Measurements from ENCODE around the gene KRT1. TPM values are rescaled to one million over a fixed set of nuclear protein-coding genes. Genes with fewer than 3 reads are reported as not detected.

The KRT1 gene
- total RNA-seq (1 to 10 TPM in 1 of 2 donors, under 1 TPM in 1; 0.44 to 2.1 TPM), polyA plus RNA-seq (ENCODE audit: insufficient read length in 2 of 2) (under 1 TPM; 0.17 to 0.51 TPM)
- long read RNA-seq, donor 1 = 0 reads
- long read RNA-seq, donor 2 = 0 reads
- long read RNA-seq, donor 3 = 0 reads
- long read RNA-seq, donor 4 = 0 reads

DNA sequence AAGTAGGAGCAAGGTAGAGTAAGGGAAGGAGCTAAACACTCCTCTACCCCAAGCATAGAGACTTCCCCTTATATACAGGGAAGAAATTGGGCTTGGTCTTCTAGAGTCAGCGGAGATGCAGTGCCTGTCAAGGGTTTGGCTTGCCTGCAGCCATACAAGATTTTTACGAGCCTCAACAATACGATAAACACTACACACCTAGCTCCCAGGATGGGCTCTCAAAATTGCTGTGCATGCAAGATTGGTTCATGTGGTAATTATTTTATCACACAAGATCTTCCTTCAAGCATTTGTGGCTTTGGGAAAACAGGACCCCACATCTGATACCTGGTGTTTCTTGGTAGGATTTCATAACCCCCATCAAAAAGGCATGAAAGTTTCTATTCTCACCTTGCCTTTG lies at the start of gene KRT1:
TSS of gene KRT1 (minus strand) at position 45 of the 400 bp plus-strand sequence. CDS start 59 bp downstream, outside the sequence.
- H3K27me3 ChIP-seq (ENCODE audit: control insufficient read depth, insufficient read depth, low read length) = no peaks in the 10 kb centered on the region
- no peak within 1 kb of the TSS for H3K27ac ChIP-seq (ENCODE audit: low read depth, low read length)
- no peaks in the 10 kb centered on the region for H3K9me3 ChIP-seq (ENCODE audit: control insufficient read depth, insufficient read depth, low read length)
- no peak for DNase-seq (ENCODE audit: low read depth in 4 of 6, low spot score in 6 of 6)
- no peak within 1 kb of the TSS for H3K4me3 ChIP-seq (ENCODE audit: low read depth, low read length)
- H3K36me3 ChIP-seq (ENCODE audit: control insufficient read depth, insufficient read depth, low read length) = no peaks in the 10 kb centered on the region
- H3K4me1 ChIP-seq (ENCODE audit: control insufficient read depth, insufficient read depth, low read length) = no peaks in the 10 kb centered on the region
- WGBS (ENCODE audit: insufficient coverage) = no CpG with 5 or more reads among the region's 3 CpGs

DNA sequence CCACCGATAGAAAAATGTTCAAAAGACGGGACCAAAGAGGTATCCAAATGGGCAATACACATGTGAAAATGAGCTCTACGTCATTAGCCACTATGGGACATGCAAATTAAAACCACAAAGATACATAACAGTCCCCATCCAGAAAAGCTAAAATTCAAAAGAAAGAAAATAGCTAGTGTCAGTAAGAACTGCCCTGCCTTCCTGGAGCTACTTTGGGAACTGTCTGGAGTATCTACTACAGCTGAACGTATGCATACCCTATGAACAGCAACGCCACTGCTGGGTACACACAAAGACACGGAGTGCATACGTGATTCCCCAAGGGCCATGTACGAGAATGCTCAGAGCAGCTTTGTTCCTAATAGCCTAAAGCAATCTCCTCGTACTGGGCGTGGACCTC lies 48.9 kb upstream of the KRT1 start:
- H3K36me3 ChIP-seq (ENCODE audit: control insufficient read depth, insufficient read depth, low read length) = no peaks in the 10 kb centered on the region
- WGBS (ENCODE audit: insufficient coverage) = 84% methylated on average over 10 of the region's 10 CpGs
- no peak for DNase-seq (ENCODE audit: low read depth in 4 of 6, low spot score in 6 of 6)
- H3K9me3 ChIP-seq (ENCODE audit: control insufficient read depth, insufficient read depth, low read length) = no peaks in the 10 kb centered on the region
- H3K27me3 ChIP-seq (ENCODE audit: control insufficient read depth, insufficient read depth, low read length) = peaks cover 4% of the 10 kb centered on the region
- H3K4me3 ChIP-seq (ENCODE audit: low read depth, low read length) = no peak overlapping the region
- H3K27ac ChIP-seq (ENCODE audit: low read depth, low read length) = no peak overlapping the region
- H3K4me1 ChIP-seq (ENCODE audit: control insufficient read depth, insufficient read depth, low read length) = no peaks in the 10 kb centered on the region

- no peak for DNase-seq (ENCODE audit: low read depth in 4 of 6, low spot score in 6 of 6)
- H3K27me3 ChIP-seq (ENCODE audit: control insufficient read depth, insufficient read depth, low read length) = peaks cover 4% of the 10 kb centered on the region
- WGBS (ENCODE audit: insufficient coverage) = 100% methylated on average over 1 of the region's 2 CpGs
- no peaks in the 10 kb centered on the region for H3K4me1 ChIP-seq (ENCODE audit: control insufficient read depth, insufficient read depth, low read length)
- no peak overlapping the region for H3K27ac ChIP-seq (ENCODE audit: low read depth, low read length)
- no peaks in the 10 kb centered on the region for H3K9me3 ChIP-seq (ENCODE audit: control insufficient read depth, insufficient read depth, low read length)
- no peaks in the 10 kb centered on the region for H3K36me3 ChIP-seq (ENCODE audit: control insufficient read depth, insufficient read depth, low read length)
- no peak overlapping the region for H3K4me3 ChIP-seq (ENCODE audit: low read depth, low read length)
Measured at GRCh38 chr12:52728374-52728773, 48.2 kb upstream of the KRT1 start.

- WGBS (ENCODE audit: insufficient coverage) = 85% methylated on average over 4 of the region's 4 CpGs
Measured at GRCh38 chr12:52727037-52727436, 46.8 kb upstream of the KRT1 start.

DNA sequence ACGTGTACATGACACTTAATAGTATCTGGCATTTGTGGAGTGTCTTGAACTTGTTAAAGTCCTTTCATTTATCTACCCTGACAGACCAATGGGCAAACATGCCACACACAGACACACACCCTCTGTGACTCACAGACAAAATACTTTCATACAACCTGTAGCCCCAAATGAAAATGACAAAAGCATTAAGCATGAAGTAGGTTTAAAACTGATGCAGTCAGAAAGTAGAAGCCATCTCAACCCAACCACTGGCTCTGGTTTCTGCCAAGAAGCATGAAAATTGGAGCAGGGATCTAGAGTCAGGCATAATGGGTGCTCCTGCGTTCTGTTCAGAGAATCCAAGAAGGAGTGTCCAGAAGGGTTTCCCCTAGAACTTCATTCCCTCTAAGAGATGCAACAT lies 46.2 kb upstream of the KRT1 start:
- Histone ChIP-seq H3K27me3 (ENCODE audit: control insufficient read depth, insufficient read depth, low read length) (peaks cover 4% of the 10 kb centered on the region), H3K36me3 (ENCODE audit: control insufficient read depth, insufficient read depth, low read length) (no peaks in the 10 kb centered on the region), H3K9me3 (ENCODE audit: control insufficient read depth, insufficient read depth, low read length) (no peaks in the 10 kb centered on the region), H3K4me1 (ENCODE audit: control insufficient read depth, insufficient read depth, low read length) (no peaks in the 10 kb centered on the region), H3K4me3 (ENCODE audit: low read depth, low read length) (no peak overlapping the region), H3K27ac (ENCODE audit: low read depth, low read length) (no peak overlapping the region)
- WGBS (ENCODE audit: insufficient coverage) = 60% methylated on average over 1 of the region's 2 CpGs
- DNase-seq (ENCODE audit: low read depth in 4 of 6, low spot score in 6 of 6) = no peak

More at GRCh38 chr12:52727037-52727436, 46.8 kb upstream of the KRT1 start:
- H3K4me3 ChIP-seq (ENCODE audit: low read depth, low read length) = no peak overlapping the region
- peaks cover 4% of the 10 kb centered on the region for H3K27me3 ChIP-seq (ENCODE audit: control insufficient read depth, insufficient read depth, low read length)
- H3K4me1 ChIP-seq (ENCODE audit: control insufficient read depth, insufficient read depth, low read length) = no peaks in the 10 kb centered on the region
- no peak for DNase-seq (ENCODE audit: low read depth in 4 of 6, low spot score in 6 of 6)
- H3K36me3 ChIP-seq (ENCODE audit: control insufficient read depth, insufficient read depth, low read length) = no peaks in the 10 kb centered on the region
- H3K9me3 ChIP-seq (ENCODE audit: control insufficient read depth, insufficient read depth, low read length) = no peaks in the 10 kb centered on the region
- no peak overlapping the region for H3K27ac ChIP-seq (ENCODE audit: low read depth, low read length)

- WGBS (ENCODE audit: insufficient coverage) = 91% methylated on average over 3 of the region's 3 CpGs
- Histone ChIP-seq H3K27me3 (ENCODE audit: control insufficient read depth, insufficient read depth, low read length) (peaks cover 2% of the 10 kb centered on the region), H3K4me1 (ENCODE audit: control insufficient read depth, insufficient read depth, low read length) (no peaks in the 10 kb centered on the region), H3K4me3 (ENCODE audit: low read depth, low read length) (no peak overlapping the region), H3K36me3 (ENCODE audit: control insufficient read depth, insufficient read depth, low read length) (no peaks in the 10 kb centered on the region), H3K27ac (ENCODE audit: low read depth, low read length) (no peak overlapping the region), H3K9me3 (ENCODE audit: control insufficient read depth, insufficient read depth, low read length) (no peaks in the 10 kb centered on the region)
- no peak for DNase-seq (ENCODE audit: low read depth in 4 of 6, low spot score in 6 of 6)
Measured at GRCh38 chr12:52724384-52724783, 44.2 kb upstream of the KRT1 start.

DNA sequence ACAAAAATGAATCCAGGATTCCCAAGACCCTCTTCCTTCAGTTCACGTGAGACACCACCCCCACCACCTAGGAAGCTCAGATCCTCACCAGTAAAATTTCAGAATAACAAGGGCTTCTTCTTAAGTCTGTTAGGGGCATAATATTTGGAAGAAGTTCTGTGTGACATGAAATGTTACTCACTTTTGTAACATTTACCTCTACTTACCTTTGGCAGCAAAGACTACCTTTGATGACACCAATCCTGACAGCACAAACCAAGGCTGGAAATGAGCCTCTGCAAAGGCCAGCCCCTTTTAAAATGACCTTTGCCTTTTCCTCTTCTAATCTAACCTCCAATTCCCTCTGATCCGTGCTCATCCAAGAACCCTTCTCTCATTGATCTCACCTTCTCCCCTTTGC lies 42.5 kb upstream of the KRT1 start:
- Histone ChIP-seq H3K4me1 (ENCODE audit: control insufficient read depth, insufficient read depth, low read length) (no peaks in the 10 kb centered on the region), H3K4me3 (ENCODE audit: low read depth, low read length) (no peak overlapping the region), H3K27ac (ENCODE audit: low read depth, low read length) (no peak overlapping the region), H3K9me3 (ENCODE audit: control insufficient read depth, insufficient read depth, low read length) (no peaks in the 10 kb centered on the region), H3K36me3 (ENCODE audit: control insufficient read depth, insufficient read depth, low read length) (no peaks in the 10 kb centered on the region), H3K27me3 (ENCODE audit: control insufficient read depth, insufficient read depth, low read length) (peaks cover 2% of the 10 kb centered on the region)
- no peak for DNase-seq (ENCODE audit: low read depth in 4 of 6, low spot score in 6 of 6)
- WGBS (ENCODE audit: insufficient coverage) = 60% methylated on average over 1 of the region's 2 CpGs

DNA sequence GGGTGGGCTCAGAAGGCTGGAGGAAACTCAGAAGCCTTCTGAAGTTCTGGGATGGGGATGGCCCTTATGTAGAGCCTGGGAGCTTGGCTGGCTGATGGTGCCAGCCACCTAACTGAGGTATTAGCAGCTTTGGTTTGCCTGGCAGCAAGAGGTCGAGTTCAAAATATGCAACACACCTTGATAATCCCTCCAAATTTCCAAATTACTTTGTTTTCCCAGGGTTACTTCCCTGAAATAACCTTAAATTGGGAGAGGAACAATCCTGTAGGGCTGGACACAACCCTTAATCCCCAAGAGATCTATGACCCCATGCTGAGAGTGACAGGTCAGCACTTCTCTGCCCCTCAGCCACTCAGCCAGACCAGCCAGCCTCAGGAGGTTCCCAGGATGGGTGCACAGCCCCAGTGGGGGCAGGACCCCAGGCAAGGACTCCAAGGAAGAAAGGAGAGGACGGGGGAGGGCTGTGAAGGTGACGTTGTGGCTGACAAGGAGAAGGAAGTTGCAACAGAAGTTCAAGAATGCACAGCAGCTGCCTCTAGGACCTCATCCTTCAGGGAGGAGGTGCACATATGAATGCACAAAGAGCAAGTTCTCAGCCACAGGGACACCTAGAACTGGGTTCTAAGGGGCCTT lies 41.7 kb upstream of the KRT1 start:
- Histone ChIP-seq H3K27me3 (ENCODE audit: control insufficient read depth, insufficient read depth, low read length) (peaks cover 2% of the 10 kb centered on the region), H3K9me3 (ENCODE audit: control insufficient read depth, insufficient read depth, low read length) (no peaks in the 10 kb centered on the region), H3K4me1 (ENCODE audit: control insufficient read depth, insufficient read depth, low read length) (no peaks in the 10 kb centered on the region), H3K27ac (ENCODE audit: low read depth, low read length) (no peak overlapping the region), H3K4me3 (ENCODE audit: low read depth, low read length) (no peak overlapping the region), H3K36me3 (ENCODE audit: control insufficient read depth, insufficient read depth, low read length) (no peaks in the 10 kb centered on the region)
- no peak for DNase-seq (ENCODE audit: low read depth in 4 of 6, low spot score in 6 of 6)
- 56% methylated on average over 3 of the region's 3 CpGs for WGBS (ENCODE audit: insufficient coverage)

DNA sequence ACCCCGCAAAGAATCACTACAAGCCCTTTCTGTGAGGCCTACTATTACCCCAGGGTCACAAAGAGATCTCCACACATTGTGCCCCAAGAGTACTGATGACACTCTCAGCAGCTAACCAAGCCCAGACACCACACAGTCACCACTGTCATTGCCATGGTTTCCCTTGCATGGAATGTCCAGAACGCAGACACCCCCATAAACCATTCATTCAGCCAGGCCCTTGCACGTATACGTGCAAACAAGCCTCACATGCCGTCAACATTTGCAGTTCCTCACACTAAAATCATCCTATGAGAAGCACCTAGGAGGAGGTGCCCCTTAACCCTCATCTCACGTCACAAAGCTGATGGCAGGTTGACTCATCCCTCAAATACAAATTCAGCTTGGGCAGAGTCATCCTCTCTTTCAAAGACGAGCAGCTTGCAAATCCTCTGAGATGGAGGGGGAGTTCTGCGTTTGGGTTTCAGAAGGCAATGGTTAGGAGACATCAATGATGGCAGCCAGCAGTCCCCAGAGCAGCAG lies 40.2 kb upstream of the KRT1 start:
- H3K9me3 ChIP-seq (ENCODE audit: control insufficient read depth, insufficient read depth, low read length) = no peaks in the 10 kb centered on the region
- no peak overlapping the region for H3K27ac ChIP-seq (ENCODE audit: low read depth, low read length)
- H3K4me3 ChIP-seq (ENCODE audit: low read depth, low read length) = no peak overlapping the region
- H3K27me3 ChIP-seq (ENCODE audit: control insufficient read depth, insufficient read depth, low read length) = peaks cover 5% of the 10 kb centered on the region
- DNase-seq (ENCODE audit: low read depth in 4 of 6, low spot score in 6 of 6) = no peak
- no peaks in the 10 kb centered on the region for H3K4me1 ChIP-seq (ENCODE audit: control insufficient read depth, insufficient read depth, low read length)
- 76% methylated on average over 6 of the region's 8 CpGs for WGBS (ENCODE audit: insufficient coverage)
- no peaks in the 10 kb centered on the region for H3K36me3 ChIP-seq (ENCODE audit: control insufficient read depth, insufficient read depth, low read length)

DNA sequence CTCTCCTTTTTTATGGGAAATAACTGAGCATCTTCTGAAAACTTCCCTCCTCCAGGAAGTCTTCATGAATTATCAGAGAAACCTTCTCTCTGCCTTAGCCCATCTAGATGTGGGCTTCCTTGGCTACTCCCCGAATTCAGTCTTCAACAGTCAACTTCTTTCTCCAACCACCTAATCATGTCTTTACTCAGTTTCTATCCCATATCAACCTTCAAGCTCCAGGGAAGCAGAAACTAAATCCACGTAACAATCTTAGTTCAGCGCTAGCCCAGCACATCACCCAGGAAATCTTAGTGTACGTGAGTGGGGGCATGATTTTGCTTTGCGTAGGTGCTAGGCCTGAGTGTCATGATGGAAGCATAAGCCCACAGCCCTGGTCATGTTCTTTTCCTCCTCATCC lies 35.9 kb upstream of the KRT1 start:
- Histone ChIP-seq H3K4me3 (ENCODE audit: low read depth, low read length) (no peak overlapping the region), H3K9me3 (ENCODE audit: control insufficient read depth, insufficient read depth, low read length) (no peaks in the 10 kb centered on the region), H3K36me3 (ENCODE audit: control insufficient read depth, insufficient read depth, low read length) (no peaks in the 10 kb centered on the region), H3K27ac (ENCODE audit: low read depth, low read length) (no peak overlapping the region), H3K4me1 (ENCODE audit: control insufficient read depth, insufficient read depth, low read length) (peaks cover 12% of the 10 kb centered on the region), H3K27me3 (ENCODE audit: control insufficient read depth, insufficient read depth, low read length) (peaks cover 23% of the 10 kb centered on the region)
- DNase-seq (ENCODE audit: low read depth in 4 of 6, low spot score in 6 of 6) = no peak
- 100% methylated on average over 4 of the region's 5 CpGs for WGBS (ENCODE audit: insufficient coverage)

Data from spinal cord (tissue), 10 donors.